GM10847 (cell line): ENCODE data around the gene CYP2C18.

Source experiments
- POLR2A ChIP-seq: IDR thresholded peaks from 2 replicates; pipeline ENCODE4 v1.6.1; 2011; ENCODE audit not compliant: insufficient read length; ENCODE audit errors: extremely low read depth

The CYP2C18 gene

DNA sequence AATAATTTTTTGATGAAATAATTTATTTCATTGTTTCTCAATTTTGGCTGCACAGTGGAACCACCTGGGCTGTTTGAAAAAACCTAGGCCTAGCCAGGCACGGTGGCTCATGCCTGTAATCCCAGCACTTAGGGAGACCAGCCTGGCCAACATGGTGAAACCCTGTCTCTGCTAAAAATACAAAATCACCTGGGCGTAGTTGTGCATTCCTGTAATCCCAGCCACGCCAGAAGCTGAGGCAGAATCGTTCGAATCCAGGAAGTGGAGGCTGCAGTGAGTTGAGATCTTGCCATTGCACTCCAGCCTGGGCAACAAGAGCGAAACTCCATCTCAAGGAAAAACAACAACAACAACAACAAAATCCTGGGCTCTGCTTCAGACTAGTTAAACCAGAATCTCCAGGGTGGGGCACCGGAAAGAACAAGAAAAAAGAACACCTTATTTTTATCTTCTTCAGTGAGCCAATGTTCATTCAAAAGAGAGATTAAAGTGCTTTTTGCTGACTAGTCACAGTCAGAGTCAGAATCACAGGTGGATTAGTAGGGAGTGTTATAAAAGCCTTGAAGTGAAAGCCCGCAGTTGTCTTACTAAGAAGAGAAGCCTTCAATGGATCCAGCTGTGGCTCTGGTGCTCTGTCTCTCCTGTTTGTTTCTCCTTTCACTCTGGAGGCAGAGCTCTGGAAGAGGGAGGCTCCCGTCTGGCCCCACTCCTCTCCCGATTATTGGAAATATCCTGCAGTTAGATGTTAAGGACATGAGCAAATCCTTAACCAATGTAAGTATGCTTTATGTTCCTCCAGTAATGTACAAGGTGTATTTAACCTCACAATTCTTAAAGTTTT is at the start of gene CYP2C18:
CYP2C18 (plus strand) TSS at position 516 of the 841 bp plus-strand sequence; CDS start at position 607, 91 bp downstream.
- TF ChIP-seq POLR2A, result no peak

DNA sequence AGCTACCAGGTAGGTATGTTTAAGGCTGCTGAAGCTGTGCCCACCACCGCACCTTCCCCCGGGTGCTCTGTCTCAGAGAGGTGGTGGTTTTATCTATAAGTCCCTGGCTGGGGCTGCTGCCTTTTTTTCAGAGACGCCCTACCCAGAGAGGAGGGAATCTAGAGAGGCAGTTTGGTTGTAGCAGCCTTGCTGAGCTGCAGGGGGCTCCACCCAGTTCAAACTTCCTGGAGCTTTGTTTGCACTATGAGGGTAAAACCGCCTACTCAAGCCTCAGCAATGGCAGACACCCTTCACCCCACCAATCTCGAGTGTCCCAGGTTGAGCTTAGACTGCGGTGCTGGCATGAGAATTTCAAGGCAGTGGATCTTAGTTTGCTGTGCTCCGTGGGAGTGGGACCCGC is 43.6 kb upstream of the CYP2C18 start:
- TF ChIP-seq POLR2A, result no peak

GRCh38 chr10:94640562-94640961 is 43.0 kb upstream of the CYP2C18 start:
- no peak for TF ChIP-seq POLR2A

GRCh38 chr10:94641480-94641879 is 42.0 kb upstream of the CYP2C18 start:
- no peak for TF ChIP-seq POLR2A

GRCh38 chr10:94644352-94644751 is 39.2 kb upstream of the CYP2C18 start:
- no peak for TF ChIP-seq POLR2A

DNA sequence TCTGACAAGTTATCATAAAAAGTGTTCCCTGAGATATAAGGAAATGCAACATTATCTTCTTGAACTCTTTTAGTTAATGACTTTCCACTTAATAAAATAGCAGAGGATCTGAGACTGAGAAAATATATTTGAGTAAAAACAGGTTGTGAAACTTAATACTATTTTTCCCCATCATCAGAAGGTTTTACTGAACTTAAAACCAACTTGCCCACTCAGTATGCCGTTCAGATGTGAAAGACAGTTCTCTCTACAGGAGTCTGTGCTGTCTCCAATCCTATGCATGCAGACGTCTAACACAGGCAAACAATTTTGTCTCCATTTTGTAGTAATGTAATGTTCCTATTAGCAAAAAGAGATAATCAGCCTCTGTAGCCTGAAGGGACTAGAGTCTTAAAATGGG is 38.2 kb upstream of the CYP2C18 start:
- TF ChIP-seq POLR2A, result no peak

GRCh38 chr10:94666391-94667102 is 17.0 kb upstream of the CYP2C18 start:
- TF ChIP-seq POLR2A, result no peak

DNA sequence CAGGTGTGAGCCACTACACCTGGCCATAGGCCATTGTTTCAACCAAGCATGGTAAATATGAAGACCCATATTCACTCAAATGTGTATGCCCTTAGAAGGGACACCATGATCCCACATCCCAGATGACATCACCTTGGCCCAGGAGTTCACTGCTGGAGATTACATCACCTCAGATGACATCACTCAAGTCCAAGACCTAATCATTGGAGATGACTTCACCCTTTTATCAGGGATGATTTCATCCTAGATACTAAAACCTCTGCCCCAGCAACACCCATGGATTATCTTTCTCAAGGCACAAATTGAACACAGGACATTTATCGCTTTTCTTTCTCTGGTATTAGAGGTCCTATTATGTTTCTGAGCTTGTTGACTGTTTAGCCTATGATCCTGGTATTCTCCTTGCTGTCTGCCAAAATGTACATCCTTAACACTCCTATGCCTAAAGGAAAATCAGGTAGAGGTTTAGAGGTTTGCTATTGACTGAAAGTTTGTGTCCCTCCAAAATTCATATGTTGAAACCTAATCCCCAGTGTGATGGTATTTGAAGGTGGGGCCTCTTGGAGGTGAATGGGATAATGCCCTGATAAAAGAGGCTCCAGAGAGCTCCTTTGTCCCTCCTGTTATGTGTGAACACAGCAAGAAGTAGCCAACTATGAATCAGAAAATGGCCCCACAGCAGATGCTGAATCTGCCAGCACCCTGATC is 9.8 kb upstream of the CYP2C18 start:
- TF ChIP-seq POLR2A, result no peak

GRCh38 chr10:94676496-94676895 is 7.0 kb upstream of the CYP2C18 start:
- TF ChIP-seq POLR2A, result no peak

- no peak for TF ChIP-seq POLR2A
Measured at GRCh38 chr10:94677691-94678090, 5.8 kb upstream of the CYP2C18 start.

GRCh38 chr10:94678475-94678874 is 5.1 kb upstream of the CYP2C18 start:
- TF ChIP-seq POLR2A, result no peak

GRCh38 chr10:94680544-94680943 is 3.0 kb upstream of the CYP2C18 start:
- no peak for TF ChIP-seq POLR2A

GRCh38 chr10:94687625-94688248 is 4.2 kb downstream of the CYP2C18 start:
- TF ChIP-seq POLR2A, result no peak

DNA sequence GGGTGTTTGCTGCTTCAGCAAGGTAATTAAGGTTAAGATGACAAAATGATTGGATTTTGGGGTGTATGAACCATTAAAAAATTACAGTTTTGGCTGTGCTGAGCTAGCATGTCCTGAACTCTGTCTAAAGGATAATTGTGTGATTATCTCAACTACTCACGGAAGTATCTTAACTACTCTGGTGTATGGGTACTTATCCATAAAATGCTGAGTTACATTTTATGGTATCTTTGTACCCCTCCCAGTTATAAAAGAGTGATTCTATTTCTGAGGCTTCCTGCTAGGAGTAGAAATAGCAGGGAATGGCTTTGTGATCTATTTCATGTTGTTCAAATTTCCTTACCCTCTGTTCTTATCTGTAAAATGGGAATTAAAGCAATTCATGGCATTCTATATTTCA is 22.6 kb downstream of the CYP2C18 start:
- TF ChIP-seq POLR2A, result no peak

GRCh38 chr10:94710578-94710977 is 27.0 kb downstream of the CYP2C18 start:
- TF ChIP-seq POLR2A, result no peak

DNA sequence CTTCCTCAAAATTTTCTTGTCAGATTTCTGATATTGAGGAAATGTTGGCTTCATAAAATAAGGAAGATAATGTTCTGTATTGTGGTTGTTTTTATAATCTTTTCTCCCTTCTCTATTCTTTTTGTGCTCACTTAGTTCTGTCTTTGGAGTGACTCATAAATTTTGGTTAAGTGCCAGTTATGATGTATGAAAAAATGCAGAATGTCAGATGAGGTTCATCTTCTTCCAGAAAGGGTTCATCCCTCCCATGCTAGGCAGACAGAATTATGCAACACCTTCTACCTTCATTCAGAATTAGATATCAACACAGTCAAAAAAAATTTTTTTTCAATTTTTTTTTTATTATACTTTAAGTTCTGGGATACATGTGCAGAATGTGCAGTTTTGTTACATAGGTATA is 42.3 kb downstream of the CYP2C18 start:
- TF ChIP-seq POLR2A, result no peak

DNA sequence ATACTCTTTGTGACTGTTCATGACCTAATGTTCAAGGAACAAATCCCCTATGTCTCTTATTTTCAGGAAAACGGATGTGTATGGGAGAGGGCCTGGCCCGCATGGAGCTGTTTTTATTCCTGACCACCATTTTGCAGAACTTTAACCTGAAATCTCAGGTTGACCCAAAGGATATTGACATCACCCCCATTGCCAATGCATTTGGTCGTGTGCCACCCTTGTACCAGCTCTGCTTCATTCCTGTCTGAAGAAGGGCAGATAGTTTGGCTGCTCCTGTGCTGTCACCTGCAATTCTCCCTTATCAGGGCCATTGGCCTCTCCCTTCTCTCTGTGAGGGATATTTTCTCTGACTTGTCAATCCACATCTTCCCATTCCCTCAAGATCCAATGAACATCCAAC is 51.7 kb downstream of the CYP2C18 start:
- TF ChIP-seq POLR2A, result no peak
